HG03175 (cell line): ENCODE results near the gene LTBP2.
"Not testable (repeated sequence)": the region's sequence is repeated elsewhere in the genome, so short reads cannot be mapped to it uniquely, and the experiment has no call there.

Experiments used
- ATAC-seq: cut with Tn5 transposase; IDR thresholded peaks from one replicate; pipeline ENCODE4 v1.9.1; 2021; ENCODE audit warnings: mild to moderate bottlenecking, moderate library complexity; ENCODE audit not compliant: unreplicated experiment

Gene LTBP2

GRCh38 chr14:74459976-74460375 is 152.1 kb downstream of the LTBP2 start:
- ATAC-seq, result no peak

- ATAC-seq, result no peak
These were observed 152.6 kb downstream of the LTBP2 start for GRCh38 chr14:74459289-74459946.

DNA sequence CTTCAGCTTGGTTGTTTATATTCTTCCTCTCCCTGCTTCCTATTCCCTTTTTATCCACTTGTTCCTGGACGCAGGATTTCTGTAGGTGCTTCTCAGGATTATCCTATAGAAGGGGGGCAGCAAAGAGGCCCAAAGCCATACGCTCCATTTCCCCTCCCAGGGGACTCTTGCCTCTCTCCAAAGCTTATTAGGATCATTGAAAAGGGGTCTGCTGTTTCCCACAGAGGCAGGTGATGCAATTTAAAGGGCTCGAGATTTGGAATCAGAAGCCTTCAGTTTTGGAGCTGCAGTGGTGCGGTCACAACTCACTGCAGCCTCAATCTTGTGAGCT is 154.5 kb downstream of the LTBP2 start:
- ATAC-seq, result no peak

DNA sequence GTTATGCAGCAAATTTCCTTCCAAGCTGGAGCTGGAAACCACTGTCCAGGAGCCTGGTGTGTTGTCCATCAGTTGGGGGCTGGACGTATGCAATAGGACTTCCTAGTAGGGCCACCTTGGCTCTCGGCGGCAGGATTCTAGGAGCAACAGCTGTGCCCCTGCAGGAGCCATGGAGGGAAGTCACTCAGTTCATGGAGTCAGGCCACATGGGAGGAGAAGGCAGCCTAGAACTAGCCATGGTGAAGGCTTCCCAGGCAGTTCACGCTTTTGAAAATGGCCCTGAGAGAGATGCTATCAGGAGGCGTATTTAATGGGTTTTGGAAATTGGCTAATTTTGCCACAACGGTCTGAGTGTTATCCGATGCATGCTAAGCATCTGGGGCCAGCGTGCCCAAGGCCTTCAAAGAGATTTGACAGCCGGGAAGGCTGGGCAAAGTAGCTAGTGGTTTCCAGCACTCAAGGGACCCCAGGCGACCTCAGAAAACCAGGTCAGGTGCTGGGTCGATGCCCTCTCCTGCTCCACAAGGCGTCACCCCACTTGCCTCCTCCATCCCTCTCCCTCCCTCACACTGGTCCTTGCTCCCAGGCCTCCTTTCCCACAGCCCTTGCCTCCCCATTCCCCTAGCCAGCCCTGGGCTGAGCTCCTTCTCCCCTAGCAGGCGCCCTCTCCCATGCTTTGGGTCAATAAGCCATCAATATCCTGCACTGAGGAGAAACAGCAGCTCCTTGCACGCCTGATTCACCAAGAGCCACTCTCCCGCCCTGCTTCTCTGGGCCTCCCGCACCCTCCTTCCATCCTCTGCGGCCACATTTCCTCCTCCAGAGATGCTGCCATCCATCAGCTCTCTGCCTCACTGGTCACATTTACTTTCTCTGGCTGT is 155.1 kb downstream of the LTBP2 start:
- ATAC-seq, result no peak

DNA sequence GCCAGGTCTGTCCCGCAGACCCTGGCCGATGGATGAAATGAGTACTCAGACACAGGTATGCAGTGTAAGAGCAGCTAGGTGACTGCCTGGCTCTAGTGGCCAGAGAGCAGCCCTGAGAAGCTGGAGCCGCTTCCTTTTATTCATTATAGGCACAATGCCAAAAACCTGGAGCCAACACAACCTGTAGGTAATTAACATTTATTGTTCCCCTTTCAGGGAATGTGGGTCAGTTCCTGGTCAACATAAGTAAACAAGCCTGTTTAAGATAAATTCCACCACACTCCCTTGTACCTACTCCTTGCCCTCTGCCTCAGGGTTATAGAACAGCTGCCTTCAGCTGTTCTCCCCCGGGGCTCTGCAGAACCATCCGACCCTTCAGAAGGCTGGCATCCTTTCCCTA is 157.6 kb downstream of the LTBP2 start:
- ATAC-seq, result not testable (repeated sequence)
